ENCODE measurements around the gene GNPTG. TPM values are rescaled to one million over a fixed set of nuclear protein-coding genes. Genes with fewer than 3 reads are reported as not detected.
"Not testable (repeated sequence)": the region's sequence is repeated elsewhere in the genome, so short reads cannot be mapped to it uniquely, and the experiment has no call there.

GNPTG gene
- total RNA-seq, 1 donor from 2014 or later: 50.5 TPM

DNA sequence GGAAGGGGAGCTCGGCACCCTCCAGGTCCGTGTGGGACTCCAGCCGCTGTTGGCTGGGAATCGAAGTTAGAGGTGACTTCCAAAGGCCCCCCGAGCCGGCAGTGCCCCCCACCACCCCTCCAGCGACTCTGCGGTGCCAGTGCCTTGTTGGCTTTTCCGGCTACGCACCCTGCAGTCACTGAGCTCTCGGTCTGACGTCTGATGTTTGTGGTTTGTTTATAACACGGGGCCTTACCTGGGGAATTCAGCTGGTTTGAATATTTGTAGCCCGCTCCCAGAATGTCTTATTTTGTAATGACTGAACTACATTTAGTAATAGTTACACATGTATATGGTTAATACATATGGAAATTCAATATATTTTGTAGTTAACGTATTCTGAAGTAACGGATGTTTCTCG lies 25.3 kb upstream of the GNPTG start:
- Mint-ChIP-seq H3K4me1 (ENCODE audit: low read depth, unreplicated experiment) (no peaks in the 10 kb centered on the region), H3K4me3 (ENCODE audit: unreplicated experiment) (peak overlapping the region; percentile 5), H3K27ac (ENCODE audit: unreplicated experiment) (peak overlapping the region; percentile 48), H3K9me3 (ENCODE audit: unreplicated experiment) (peaks cover 6% of the 10 kb centered on the region), H3K36me3 (ENCODE audit: unreplicated experiment) (no peaks in the 10 kb centered on the region), H3K27me3 (ENCODE audit: unreplicated experiment) (peaks cover 3% of the 10 kb centered on the region)
- DNase-seq: no peak
- TF ChIP-seq, protein P1, sequence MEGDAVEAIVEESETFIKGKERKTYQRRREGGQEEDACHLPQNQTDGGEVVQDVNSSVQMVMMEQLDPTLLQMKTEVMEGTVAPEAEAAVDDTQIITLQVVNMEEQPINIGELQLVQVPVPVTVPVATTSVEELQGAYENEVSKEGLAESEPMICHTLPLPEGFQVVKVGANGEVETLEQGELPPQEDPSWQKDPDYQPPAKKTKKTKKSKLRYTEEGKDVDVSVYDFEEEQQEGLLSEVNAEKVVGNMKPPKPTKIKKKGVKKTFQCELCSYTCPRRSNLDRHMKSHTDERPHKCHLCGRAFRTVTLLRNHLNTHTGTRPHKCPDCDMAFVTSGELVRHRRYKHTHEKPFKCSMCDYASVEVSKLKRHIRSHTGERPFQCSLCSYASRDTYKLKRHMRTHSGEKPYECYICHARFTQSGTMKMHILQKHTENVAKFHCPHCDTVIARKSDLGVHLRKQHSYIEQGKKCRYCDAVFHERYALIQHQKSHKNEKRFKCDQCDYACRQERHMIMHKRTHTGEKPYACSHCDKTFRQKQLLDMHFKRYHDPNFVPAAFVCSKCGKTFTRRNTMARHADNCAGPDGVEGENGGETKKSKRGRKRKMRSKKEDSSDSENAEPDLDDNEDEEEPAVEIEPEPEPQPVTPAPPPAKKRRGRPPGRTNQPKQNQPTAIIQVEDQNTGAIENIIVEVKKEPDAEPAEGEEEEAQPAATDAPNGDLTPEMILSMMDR (IDR thresholded peaks at IDR 0.05; ENCODE audit: partially characterized antibody, unreplicated experiment): no peak

DNA sequence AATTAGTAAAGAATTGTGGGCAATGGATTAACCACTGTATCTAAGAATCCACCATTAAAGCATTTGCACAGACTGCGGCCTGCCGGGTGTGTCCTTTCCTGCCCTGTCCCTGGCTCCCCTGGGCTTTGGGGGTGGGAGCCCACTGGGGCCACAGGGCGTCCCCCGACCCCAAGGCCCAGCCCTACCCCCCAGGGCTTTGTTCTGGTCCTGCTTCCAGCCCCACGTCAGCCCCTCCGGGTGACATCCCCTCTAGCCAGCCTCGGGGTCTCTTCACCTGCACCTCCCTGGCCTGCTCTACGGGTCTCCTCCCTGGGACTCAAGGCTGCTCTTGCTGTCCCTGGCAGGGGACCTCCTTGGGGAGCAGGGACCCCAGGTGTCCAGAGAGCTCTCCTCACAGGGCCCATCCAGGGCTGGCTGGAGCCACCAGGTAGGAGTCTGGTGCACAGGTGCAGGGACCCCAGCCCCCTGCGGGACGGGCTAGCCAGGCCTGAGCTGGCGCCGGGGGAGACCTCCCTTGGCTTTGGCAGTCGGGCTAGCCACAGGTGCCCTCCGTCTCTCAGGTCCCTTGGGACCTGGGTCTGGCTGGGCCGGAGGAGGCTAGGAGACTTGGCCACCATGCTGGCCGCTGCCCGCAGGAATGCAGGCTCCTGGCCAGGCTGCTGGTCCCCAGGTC lies 24.6 kb upstream of the GNPTG start:
- Mint-ChIP-seq H3K4me1 (ENCODE audit: low read depth, unreplicated experiment) (no peaks in the 10 kb centered on the region), H3K36me3 (ENCODE audit: unreplicated experiment) (no peaks in the 10 kb centered on the region), H3K9me3 (ENCODE audit: unreplicated experiment) (peaks cover 6% of the 10 kb centered on the region), H3K27ac (ENCODE audit: unreplicated experiment) (peak overlapping the region; percentile 48), H3K4me3 (ENCODE audit: unreplicated experiment) (no peak overlapping the region), H3K27me3 (ENCODE audit: unreplicated experiment) (peaks cover 3% of the 10 kb centered on the region)
- no peak for DNase-seq
- TF ChIP-seq, protein P1 (IDR thresholded peaks at IDR 0.05; ENCODE audit: partially characterized antibody, unreplicated experiment): no peak

DNA sequence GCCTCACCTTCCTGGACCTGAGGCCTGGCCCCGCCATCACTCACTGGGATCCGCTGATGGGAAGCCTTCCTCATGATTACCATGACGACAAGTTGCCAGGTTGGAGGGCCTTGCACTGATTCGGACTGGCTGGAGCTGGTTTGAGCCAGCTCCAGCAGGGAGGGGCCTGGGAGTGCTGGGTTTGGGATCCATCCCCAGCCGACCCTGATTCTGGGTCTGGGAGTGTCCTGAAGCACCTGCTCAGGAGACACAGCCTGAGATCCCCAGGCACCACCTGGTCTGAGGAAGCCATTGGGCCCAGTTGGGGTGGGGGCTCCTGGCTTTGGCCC lies 24.1 kb upstream of the GNPTG start:
- peaks cover 6% of the 10 kb centered on the region for H3K9me3 Mint-ChIP-seq (ENCODE audit: unreplicated experiment)
- no peak overlapping the region for H3K4me3 Mint-ChIP-seq (ENCODE audit: unreplicated experiment)
- H3K27ac Mint-ChIP-seq (ENCODE audit: unreplicated experiment): no peak overlapping the region
- H3K27me3 Mint-ChIP-seq (ENCODE audit: unreplicated experiment): peaks cover 6% of the 10 kb centered on the region
- TF ChIP-seq, protein P1 (IDR thresholded peaks at IDR 0.05; ENCODE audit: partially characterized antibody, unreplicated experiment): no peak
- no peak for DNase-seq
- no peaks in the 10 kb centered on the region for H3K4me1 Mint-ChIP-seq (ENCODE audit: low read depth, unreplicated experiment)
- H3K36me3 Mint-ChIP-seq (ENCODE audit: unreplicated experiment): no peaks in the 10 kb centered on the region

DNA sequence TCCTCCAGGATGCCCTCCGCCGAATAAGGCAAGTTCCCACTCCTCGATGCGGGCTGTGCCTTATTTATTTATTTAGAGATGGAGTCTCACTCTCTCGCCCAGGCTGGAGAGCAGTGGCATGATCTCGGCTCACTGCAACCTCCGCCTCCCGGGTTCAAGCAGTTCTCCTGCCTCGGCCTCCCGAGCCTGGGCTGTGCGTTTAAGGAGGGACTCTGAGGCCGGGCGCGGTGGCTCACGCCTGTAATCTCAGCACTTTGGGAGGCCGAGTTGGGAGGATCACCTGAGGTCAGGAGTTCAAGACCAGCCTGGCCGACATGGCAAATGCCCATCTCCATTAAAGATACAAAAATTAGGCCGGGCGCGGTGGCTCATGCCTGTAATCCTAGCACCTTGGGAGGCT lies 23.6 kb upstream of the GNPTG start:
- H3K4me1 Mint-ChIP-seq (ENCODE audit: low read depth, unreplicated experiment); H3K36me3 Mint-ChIP-seq (ENCODE audit: unreplicated experiment); H3K27ac Mint-ChIP-seq (ENCODE audit: unreplicated experiment); H3K4me3 Mint-ChIP-seq (ENCODE audit: unreplicated experiment); H3K27me3 Mint-ChIP-seq (ENCODE audit: unreplicated experiment); DNase-seq; H3K9me3 Mint-ChIP-seq (ENCODE audit: unreplicated experiment): not testable (repeated sequence)

DNA sequence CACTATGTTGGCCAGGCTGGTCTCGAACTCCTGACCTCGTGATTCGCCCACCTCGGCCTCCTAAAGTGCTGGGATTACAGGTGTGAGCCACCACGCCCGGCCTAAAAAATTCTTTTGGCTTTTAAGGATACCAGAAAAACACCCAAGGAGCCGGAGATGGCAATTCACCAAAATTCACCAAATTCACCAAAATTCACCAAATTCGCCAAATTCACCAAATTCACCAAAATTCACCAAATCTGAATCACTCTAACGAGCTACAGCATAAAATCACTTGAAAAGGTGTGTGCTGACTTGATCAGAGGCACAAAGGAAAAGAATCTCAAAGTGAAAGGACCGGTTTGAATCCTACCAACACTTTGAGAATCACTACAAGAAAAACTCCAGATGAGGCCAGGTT lies 22.8 kb upstream of the GNPTG start:
- not testable (repeated sequence) for DNase-seq; H3K4me3 Mint-ChIP-seq (ENCODE audit: unreplicated experiment); H3K27ac Mint-ChIP-seq (ENCODE audit: unreplicated experiment); H3K4me1 Mint-ChIP-seq (ENCODE audit: low read depth, unreplicated experiment); H3K36me3 Mint-ChIP-seq (ENCODE audit: unreplicated experiment); H3K27me3 Mint-ChIP-seq (ENCODE audit: unreplicated experiment); H3K9me3 Mint-ChIP-seq (ENCODE audit: unreplicated experiment)

DNA sequence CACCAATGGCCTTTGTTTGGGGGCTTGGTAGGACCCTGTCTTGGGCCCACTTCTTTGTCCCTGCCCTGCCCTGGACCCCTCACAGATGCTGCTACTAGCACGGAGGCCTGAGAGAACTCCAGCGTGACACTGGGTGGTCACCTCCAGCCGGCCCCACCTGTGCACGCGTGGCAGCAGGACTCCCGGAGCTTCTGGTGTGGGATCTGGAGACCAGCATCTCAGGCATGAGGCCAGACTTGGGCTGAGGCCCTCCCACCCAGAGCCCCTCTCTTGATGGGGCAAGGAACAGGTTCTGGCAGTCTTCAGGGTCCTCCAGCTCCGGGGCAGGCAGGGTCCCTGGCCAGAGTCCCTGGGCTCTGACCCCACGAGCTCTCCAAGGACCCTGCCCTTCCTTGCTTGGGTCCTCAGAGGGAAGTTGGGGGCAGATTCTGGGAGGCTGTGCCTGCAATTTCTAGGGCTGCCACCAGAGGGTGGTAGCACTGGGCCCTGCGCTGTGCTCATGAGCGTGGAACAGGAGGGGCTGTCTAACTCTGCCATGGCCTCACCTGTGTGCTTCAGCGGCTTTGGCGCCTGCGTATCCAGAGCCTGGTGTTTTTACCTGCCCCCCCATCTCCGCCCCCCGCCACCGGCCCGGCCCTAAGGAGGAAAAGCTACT lies 21.3 kb upstream of the GNPTG start:
- TF ChIP-seq, protein P1 (IDR thresholded peaks at IDR 0.05; ENCODE audit: partially characterized antibody, unreplicated experiment): peak; percentile 75
- no peaks in the 10 kb centered on the region for H3K36me3 Mint-ChIP-seq (ENCODE audit: unreplicated experiment)
- H3K27me3 Mint-ChIP-seq (ENCODE audit: unreplicated experiment): peaks cover 8% of the 10 kb centered on the region
- H3K9me3 Mint-ChIP-seq (ENCODE audit: unreplicated experiment): peaks cover 3% of the 10 kb centered on the region
- peaks cover 2% of the 10 kb centered on the region for H3K4me1 Mint-ChIP-seq (ENCODE audit: low read depth, unreplicated experiment)
- no peak overlapping the region for H3K27ac Mint-ChIP-seq (ENCODE audit: unreplicated experiment)
- H3K4me3 Mint-ChIP-seq (ENCODE audit: unreplicated experiment): no peak overlapping the region
- DNase-seq: peak; percentile 46
